Endodermal cell (in vitro differentiated cells): Measurements from ENCODE around the gene PREX1. TPM values are rescaled to one million over a fixed set of nuclear protein-coding genes. Genes with fewer than 3 reads are reported as not detected.
A peak's percentile ranks its signal among the peaks of the same experiment; 100 is the strongest.

Experiments
- DNase-seq: peaks from one replicate; pipeline ENCODE4 v3.0.0-alpha.2; 2017
- H3K27ac ChIP-seq: 2 replicates; pipeline ENCODE4 v1.5.1; 2013; ENCODE audit warnings: mild to moderate bottlenecking, low read depth, low read length, moderate library complexity
- H3K27me3 ChIP-seq: 2 replicates; pipeline ENCODE4 v1.6.1; 2013; ENCODE audit warnings: mild to moderate bottlenecking, low read length, moderate library complexity; ENCODE audit not compliant: insufficient read depth, control insufficient read depth, poor library complexity, severe bottlenecking
- H3K36me3 ChIP-seq: 2 replicates; pipeline ENCODE4 v1.7.0; 2013; ENCODE audit warnings: mild to moderate bottlenecking, low read length, moderate library complexity; ENCODE audit not compliant: control insufficient read depth, insufficient read depth
- H3K4me1 ChIP-seq: one replicate; pipeline ENCODE4 v1.7.0; 2013; ENCODE audit warnings: low read length; ENCODE audit not compliant: control insufficient read depth, insufficient read depth
- H3K4me3 ChIP-seq: 2 replicates; pipeline ENCODE4 v1.5.1; 2013; ENCODE audit warnings: mild to moderate bottlenecking, low read length, moderate library complexity
- H3K9ac ChIP-seq: 2 replicates; pipeline ENCODE4 v1.6.1; 2013; ENCODE audit warnings: mild to moderate bottlenecking, low read length, moderate library complexity; ENCODE audit not compliant: poor library complexity, severe bottlenecking; ENCODE audit errors: extremely low read depth
- H3K9me3 ChIP-seq: 2 replicates; pipeline ENCODE4 v1.6.1; 2013; ENCODE audit warnings: mild to moderate bottlenecking, low read length, moderate library complexity; ENCODE audit not compliant: control insufficient read depth
- H3K27ac Mint-ChIP-seq: 2 replicates; pipeline ENCODE4 v1.8.0; 2020; ENCODE audit warnings: mixed read lengths
- H3K27me3 Mint-ChIP-seq: 2 replicates; pipeline ENCODE4 v1.8.0; 2021; ENCODE audit warnings: mild to moderate bottlenecking, mixed read lengths; ENCODE audit not compliant: insufficient read depth
- H3K36me3 Mint-ChIP-seq: 2 replicates; pipeline ENCODE4 v1.8.0; 2020; ENCODE audit warnings: low read depth, mixed read lengths
- H3K4me1 Mint-ChIP-seq: 2 replicates; pipeline ENCODE4 v1.8.0; 2020; ENCODE audit warnings: mixed read lengths
- H3K4me3 Mint-ChIP-seq: 2 replicates; pipeline ENCODE4 v1.8.0; 2020; ENCODE audit warnings: mild to moderate bottlenecking, moderate library complexity, mixed read lengths
- H3K9me3 Mint-ChIP-seq: 2 replicates; pipeline ENCODE4 v1.8.0; 2020; ENCODE audit warnings: mild to moderate bottlenecking, mixed read lengths
- WGBS, 2 experiments: methylation state at CpG; one replicate each; pipeline versions ENCODE4 v1.1.5 to v1.1.7; 2013; ENCODE audit warnings: missing lambda C conversion rate in 2 of 2, mixed read lengths in 1 of 2; ENCODE audit not compliant: insufficient coverage in 1 of 2, insufficient read length in 1 of 2; 5-methylcytosine and 5-hydroxymethylcytosine counted together
- total RNA-seq, 2 donors: library from RNA; stranded (reverse); fragmentation: NEBNext Ultra II Directional in 1 of 2; extraction: Animal tissue kit (Norgen Biotek cat#: 25700) in 1 of 2; gene quantifications; 2 replicates in 1 of 2; 3 replicates in 1 of 2; pipeline ENCODE4 v1.2.1, GENCODE V29; 2021
- TF ChIP-seq, protein P1 (sequence below): fragments of 200-600 bp; sonication (generic); conservative IDR thresholded peaks from 2 replicates; pipeline ENCODE4 v1.5.0; 2021; ENCODE audit warnings: antibody characterized with exemption, mild to moderate bottlenecking

Gene PREX1
- total RNA-seq, 2 donors from 2014 or later, result 65.3 to 70.5 TPM

DNA sequence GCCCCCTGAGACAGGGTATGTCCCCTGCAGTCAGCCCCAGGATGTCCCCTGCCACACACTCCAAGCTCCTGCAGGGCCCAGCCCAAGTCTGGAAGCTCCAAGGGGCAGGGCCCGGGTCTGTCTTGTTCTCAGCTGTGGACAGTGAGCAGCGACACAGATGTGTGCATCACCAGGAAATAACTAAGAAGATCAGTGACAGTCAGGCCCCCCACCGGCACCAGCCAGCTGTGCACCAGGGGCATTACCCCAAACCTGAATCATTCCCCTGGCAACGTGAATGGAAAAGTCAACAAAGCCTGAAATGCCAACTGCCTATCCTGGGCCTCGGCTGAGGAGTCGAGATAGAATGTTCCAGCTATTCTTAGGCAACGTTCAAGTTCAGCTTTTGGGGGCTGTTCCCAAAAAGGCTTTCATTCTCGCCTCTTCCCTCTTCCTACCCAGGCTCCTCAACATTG is 105.0 kb downstream of the PREX1 start:
- TF ChIP-seq, protein P1, sequence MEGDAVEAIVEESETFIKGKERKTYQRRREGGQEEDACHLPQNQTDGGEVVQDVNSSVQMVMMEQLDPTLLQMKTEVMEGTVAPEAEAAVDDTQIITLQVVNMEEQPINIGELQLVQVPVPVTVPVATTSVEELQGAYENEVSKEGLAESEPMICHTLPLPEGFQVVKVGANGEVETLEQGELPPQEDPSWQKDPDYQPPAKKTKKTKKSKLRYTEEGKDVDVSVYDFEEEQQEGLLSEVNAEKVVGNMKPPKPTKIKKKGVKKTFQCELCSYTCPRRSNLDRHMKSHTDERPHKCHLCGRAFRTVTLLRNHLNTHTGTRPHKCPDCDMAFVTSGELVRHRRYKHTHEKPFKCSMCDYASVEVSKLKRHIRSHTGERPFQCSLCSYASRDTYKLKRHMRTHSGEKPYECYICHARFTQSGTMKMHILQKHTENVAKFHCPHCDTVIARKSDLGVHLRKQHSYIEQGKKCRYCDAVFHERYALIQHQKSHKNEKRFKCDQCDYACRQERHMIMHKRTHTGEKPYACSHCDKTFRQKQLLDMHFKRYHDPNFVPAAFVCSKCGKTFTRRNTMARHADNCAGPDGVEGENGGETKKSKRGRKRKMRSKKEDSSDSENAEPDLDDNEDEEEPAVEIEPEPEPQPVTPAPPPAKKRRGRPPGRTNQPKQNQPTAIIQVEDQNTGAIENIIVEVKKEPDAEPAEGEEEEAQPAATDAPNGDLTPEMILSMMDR, result no peak
- Histone ChIP-seq H3K36me3 (peaks cover 60% of the 10 kb centered on the region), H3K9ac (peak overlapping the region; percentile 30), H3K27me3 (no peaks in the 10 kb centered on the region), H3K27ac (peak overlapping the region; percentile 18), H3K4me1 (peaks cover 10% of the 10 kb centered on the region), H3K4me3 (no peak overlapping the region), H3K9me3 (no peaks in the 10 kb centered on the region)
- Mint-ChIP-seq H3K4me3 (no peak overlapping the region), H3K27me3 (no peaks in the 10 kb centered on the region), H3K36me3 (peaks cover 61% of the 10 kb centered on the region), H3K9me3 (no peaks in the 10 kb centered on the region), H3K27ac (no peak overlapping the region), H3K4me1 (peaks cover 34% of the 10 kb centered on the region)
- WGBS, 2 experiments, result 90 to 96% methylated on average over 7 to 8 of the region's 8 CpGs
- DNase-seq, result no peak

DNA sequence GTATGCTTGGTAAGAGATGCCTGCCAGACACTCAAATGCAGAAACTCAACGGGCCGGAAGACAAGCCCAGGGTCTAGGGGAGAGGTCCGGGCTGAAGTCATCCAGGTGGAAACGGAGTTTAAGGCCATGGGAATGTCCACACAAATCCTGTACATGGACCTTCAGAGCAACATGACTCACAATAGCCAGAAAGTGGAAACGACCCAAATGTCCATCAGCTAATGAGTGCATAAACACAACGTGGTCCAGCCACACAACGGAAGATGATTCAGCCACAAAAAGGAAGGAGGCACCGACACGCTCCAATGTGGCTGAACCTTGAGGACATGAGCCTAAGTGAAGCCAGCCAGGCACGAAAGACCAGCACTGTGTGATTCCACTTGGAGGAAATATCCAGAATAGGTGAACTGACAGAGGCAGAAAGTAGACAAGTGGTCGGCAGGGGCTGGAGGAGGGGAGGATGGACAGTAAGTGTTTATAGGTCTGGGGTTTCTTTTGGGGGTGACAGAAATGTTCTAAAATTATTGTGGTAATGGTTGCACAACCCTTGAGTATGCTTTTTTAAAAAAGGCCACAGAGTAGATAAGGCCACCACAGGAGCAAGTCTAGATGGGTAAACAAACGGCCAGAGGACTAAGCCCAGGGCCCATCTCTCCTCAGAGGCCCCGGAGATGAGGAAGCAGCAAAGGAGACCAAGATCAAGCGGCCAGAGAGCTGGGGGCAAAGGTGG is 105.6 kb downstream of the PREX1 start:
- H3K4me3 ChIP-seq, result no peak overlapping the region
- no peaks in the 10 kb centered on the region for H3K27me3 Mint-ChIP-seq

DNA sequence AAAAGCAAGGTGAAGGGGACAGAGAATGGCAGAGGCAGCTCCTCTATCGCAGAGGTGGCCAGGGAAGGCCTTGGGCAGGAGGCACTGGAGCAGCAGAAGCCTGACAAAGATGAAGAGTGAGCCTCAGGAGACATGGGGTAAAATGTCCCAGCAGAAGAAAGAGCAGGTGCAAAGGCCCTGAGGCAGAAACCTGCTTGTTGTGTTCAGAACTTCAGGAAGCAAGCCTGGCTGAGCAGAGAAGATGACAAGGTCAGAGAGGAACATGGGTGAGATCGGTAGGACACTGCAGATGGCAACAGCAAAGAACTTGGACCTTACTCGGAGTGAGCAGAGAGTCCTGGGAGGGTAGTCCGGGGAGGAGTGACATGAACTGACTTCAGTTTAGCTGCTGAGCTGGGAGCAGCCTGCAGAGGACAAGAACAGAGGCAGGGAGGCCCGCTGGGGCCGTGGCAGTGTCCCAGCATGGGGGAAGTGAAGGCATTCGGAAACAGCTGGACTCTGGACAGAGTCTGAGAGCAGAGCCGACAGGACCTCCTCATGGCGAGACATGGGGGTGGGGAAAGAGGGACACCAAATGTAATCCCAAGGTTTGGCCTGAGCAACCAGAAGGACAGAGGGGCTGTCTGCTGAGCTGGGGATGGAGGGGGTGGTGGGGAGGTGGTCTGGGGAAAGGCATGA is 106.3 kb downstream of the PREX1 start:
- H3K4me1 ChIP-seq, result peaks cover 10% of the 10 kb centered on the region
- Mint-ChIP-seq H3K27ac (no peak overlapping the region), H3K4me1 (peaks cover 38% of the 10 kb centered on the region), H3K27me3 (no peaks in the 10 kb centered on the region), H3K9me3 (no peaks in the 10 kb centered on the region), H3K36me3 (peaks cover 59% of the 10 kb centered on the region), H3K4me3 (no peak overlapping the region)
- TF ChIP-seq, protein P1, result no peak
- H3K27me3 ChIP-seq, result no peaks in the 10 kb centered on the region
- peaks cover 56% of the 10 kb centered on the region for H3K36me3 ChIP-seq
- WGBS, 2 experiments, result 90 to 99% methylated on average over 7 to 9 of the region's 9 CpGs
- no peak for DNase-seq
- H3K9ac ChIP-seq, result no peak overlapping the region
- H3K4me3 ChIP-seq, result no peak overlapping the region
- H3K9me3 ChIP-seq, result no peaks in the 10 kb centered on the region
- H3K27ac ChIP-seq, result no peak overlapping the region

More for the DNA sequence above, 105.6 kb downstream of the PREX1 start:
- Histone ChIP-seq H3K36me3 (peaks cover 60% of the 10 kb centered on the region), H3K9me3 (no peaks in the 10 kb centered on the region), H3K4me1 (peaks cover 10% of the 10 kb centered on the region), H3K27me3 (no peaks in the 10 kb centered on the region), H3K27ac (peak overlapping the region; percentile 6), H3K9ac (no peak overlapping the region)
- Mint-ChIP-seq H3K4me1 (peaks cover 38% of the 10 kb centered on the region), H3K27ac (peak overlapping the region; percentile 42), H3K4me3 (no peak overlapping the region), H3K9me3 (no peaks in the 10 kb centered on the region), H3K36me3 (peaks cover 64% of the 10 kb centered on the region)
- WGBS, 2 experiments, result 92 to 96% methylated on average over 12 to 14 of the region's 14 CpGs
- DNase-seq, result no peak
- TF ChIP-seq, protein P1, result no peak
